Testis (tissue), 3 donors: Measurements from ENCODE around the gene RNF220. TPM values are rescaled to one million over a fixed set of nuclear protein-coding genes. Genes with fewer than 3 reads are reported as not detected.

Experiments used
- DNase-seq: peaks from one replicate; pipeline ENCODE4 v3.0.0-alpha.2; 2019
- H3K27ac ChIP-seq, 2 donors: fragments of 200-600 bp; sonication (generic); one replicate each; pipeline ENCODE4 v1.5.1; 2019
- H3K27me3 ChIP-seq: fragments of 200-600 bp; sonication (generic); one replicate; pipeline ENCODE4 v1.5.1; 2019
- H3K36me3 ChIP-seq: fragments of 200-600 bp; sonication (generic); one replicate; pipeline ENCODE4 v1.5.1; 2017; ENCODE audit warnings: low read depth; ENCODE audit errors: missing control alignments
- H3K4me1 ChIP-seq: fragments of 200-600 bp; sonication (generic); one replicate; pipeline ENCODE4 v1.5.1; 2019
- H3K4me3 ChIP-seq, 2 donors: fragments of 200-600 bp; sonication (generic); one replicate each; pipeline ENCODE4 v1.5.1; 2017 to 2019
- H3K9me3 ChIP-seq: fragments of 200-600 bp; sonication (generic); one replicate; pipeline ENCODE4 v1.5.1; 2017
- POLR2A ChIP-seq: fragments of 450-650 bp; IDR thresholded peaks from one replicate; pipeline ENCODE4 v1.6.1; 2017; ENCODE audit warnings: antibody characterized with exemption, mild to moderate bottlenecking, moderate library complexity
- WGBS, 2 donors: methylation state at CpG; one replicate each; pipeline ENCODE4 v1.1.5; 2018; 5-methylcytosine and 5-hydroxymethylcytosine counted together
- intact Hi-C: fragments of 100-400 bp; cut with DNase I; formaldehyde crosslinking; loops from one replicate; pipeline ENCODE4 v1.15.1; 2023; ENCODE audit warnings: low total_unique reads
- polyA plus RNA-seq: library from polyadenylated mRNA; stranded (reverse); fragments of 350-450 nt; fragmentation: Illumina TruSeq; extraction: RNeasy Lipid Tissue Mini Kit (QIAGEN cat#74804); gene quantifications from one replicate; pipeline ENCODE4 v1.2.3, GENCODE V29; 2014; ENCODE audit warnings: low read depth, low replicate concordance; ENCODE audit not compliant: insufficient read depth
- total RNA-seq, 2 donors: library from RNA; depleted of rRNA; stranded (reverse); fragments of >200 nt; gene quantifications; one replicate each; pipeline ENCODE4 v1.2.3, GENCODE V29; 2016
- TF ChIP-seq, protein P1 (sequence below), 3 experiments: fragments of 450-650 bp in 2 of 3; fragments of 200-600 bp in 1 of 3; sonication (generic) in 1 of 3; IDR thresholded peaks; one replicate each; pipeline ENCODE4 v1.5.1; 2016 to 2019; ENCODE audit warnings: antibody characterized with exemption in 3 of 3, mild to moderate bottlenecking in 2 of 3, moderate library complexity in 1 of 3

RNF220 gene
- total and polyA plus RNA-seq, 3 donors from 2014 or later = 99.3 to 148 (median 126) TPM

GRCh38 chr1:44471911-44472453 is 66.9 kb downstream of the RNF220 start:
- WGBS, 2 donors = 63 to 88% methylated on average over 2 of the region's 2 CpGs
- TF ChIP-seq, protein P1, sequence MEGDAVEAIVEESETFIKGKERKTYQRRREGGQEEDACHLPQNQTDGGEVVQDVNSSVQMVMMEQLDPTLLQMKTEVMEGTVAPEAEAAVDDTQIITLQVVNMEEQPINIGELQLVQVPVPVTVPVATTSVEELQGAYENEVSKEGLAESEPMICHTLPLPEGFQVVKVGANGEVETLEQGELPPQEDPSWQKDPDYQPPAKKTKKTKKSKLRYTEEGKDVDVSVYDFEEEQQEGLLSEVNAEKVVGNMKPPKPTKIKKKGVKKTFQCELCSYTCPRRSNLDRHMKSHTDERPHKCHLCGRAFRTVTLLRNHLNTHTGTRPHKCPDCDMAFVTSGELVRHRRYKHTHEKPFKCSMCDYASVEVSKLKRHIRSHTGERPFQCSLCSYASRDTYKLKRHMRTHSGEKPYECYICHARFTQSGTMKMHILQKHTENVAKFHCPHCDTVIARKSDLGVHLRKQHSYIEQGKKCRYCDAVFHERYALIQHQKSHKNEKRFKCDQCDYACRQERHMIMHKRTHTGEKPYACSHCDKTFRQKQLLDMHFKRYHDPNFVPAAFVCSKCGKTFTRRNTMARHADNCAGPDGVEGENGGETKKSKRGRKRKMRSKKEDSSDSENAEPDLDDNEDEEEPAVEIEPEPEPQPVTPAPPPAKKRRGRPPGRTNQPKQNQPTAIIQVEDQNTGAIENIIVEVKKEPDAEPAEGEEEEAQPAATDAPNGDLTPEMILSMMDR (IDR thresholded peaks at IDR 0.05) = no peak
- no peak for TF ChIP-seq POLR2A
- no peaks in the 10 kb centered on the region for H3K36me3 ChIP-seq
- H3K27ac ChIP-seq = no peak overlapping the region
- intact Hi-C loops = no loop called here
- no peaks in the 10 kb centered on the region for H3K9me3 ChIP-seq
- no peak for DNase-seq
- H3K4me1 ChIP-seq = no peaks in the 10 kb centered on the region
- no peak overlapping the region for H3K4me3 ChIP-seq
- no peaks in the 10 kb centered on the region for H3K27me3 ChIP-seq

DNA sequence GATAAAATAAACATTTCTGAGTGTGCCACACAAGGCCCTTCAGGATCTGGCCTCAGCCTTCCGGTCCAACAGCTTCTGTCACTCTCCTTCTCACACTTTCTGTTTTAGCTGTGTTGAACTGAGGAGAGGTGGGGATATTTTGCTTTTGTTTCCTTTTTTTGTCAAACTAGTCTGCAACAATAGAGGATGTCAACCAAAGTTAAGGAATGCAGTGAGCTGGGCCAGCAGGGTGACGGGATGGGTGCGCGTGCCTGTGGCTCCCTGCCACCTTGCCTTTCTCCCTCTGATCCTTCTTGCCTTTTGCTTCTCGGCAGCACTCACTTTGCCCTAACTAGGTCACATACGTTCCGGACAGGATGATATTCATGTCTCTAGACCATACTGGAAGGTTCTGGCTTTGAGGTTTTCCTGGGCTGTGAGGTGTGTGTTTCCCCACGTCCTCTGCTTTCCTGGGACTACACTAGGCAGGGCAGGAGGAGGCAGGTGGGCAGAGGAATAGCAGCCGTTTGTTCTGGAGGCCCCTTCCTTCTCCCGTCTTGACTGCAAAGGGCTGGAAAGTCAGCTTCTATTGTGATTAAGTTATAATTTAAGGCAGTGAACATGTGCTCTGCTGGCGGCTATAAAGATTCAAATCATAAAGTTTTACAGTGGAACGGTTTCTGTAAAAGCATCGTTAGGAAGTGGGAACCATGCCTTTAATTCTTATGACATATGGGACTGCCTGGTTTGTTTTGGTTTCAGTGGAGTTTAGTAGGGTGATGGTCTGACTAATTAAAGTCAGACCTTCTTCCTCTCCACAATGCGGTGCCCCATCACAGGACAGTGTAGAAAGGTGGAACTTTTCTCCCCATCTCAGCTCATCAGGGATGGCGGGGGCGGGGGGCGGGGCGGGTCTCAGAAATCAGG is 67.8 kb downstream of the RNF220 start:
- no peak overlapping the region for H3K27ac ChIP-seq
- no peak overlapping the region for H3K4me3 ChIP-seq
- intact Hi-C loops = no loop called here
- 54 to 61% methylated on average over 18 of the region's 18 CpGs for WGBS, 2 donors
- no peaks in the 10 kb centered on the region for H3K27me3 ChIP-seq
- TF ChIP-seq POLR2A = no peak
- TF ChIP-seq, protein P1 (IDR thresholded peaks at IDR 0.05) = no peak
- no peaks in the 10 kb centered on the region for H3K4me1 ChIP-seq
- no peaks in the 10 kb centered on the region for H3K36me3 ChIP-seq
- H3K9me3 ChIP-seq = no peaks in the 10 kb centered on the region
- no peak for DNase-seq

GRCh38 chr1:44476891-44477290 is 71.8 kb downstream of the RNF220 start:
- TF ChIP-seq, protein P1 (IDR thresholded peaks at IDR 0.05) = no peak
- no peak for TF ChIP-seq POLR2A
- H3K4me1 ChIP-seq = no peaks in the 10 kb centered on the region
- H3K9me3 ChIP-seq = no peaks in the 10 kb centered on the region
- intact Hi-C loops = no loop called here
- no peaks in the 10 kb centered on the region for H3K36me3 ChIP-seq
- no peak overlapping the region for H3K4me3 ChIP-seq
- H3K27ac ChIP-seq = no peak overlapping the region
- no peaks in the 10 kb centered on the region for H3K27me3 ChIP-seq
- no peak for DNase-seq

- TF ChIP-seq, protein P1 (IDR thresholded peaks at IDR 0.05) = no peak
- no peak for TF ChIP-seq POLR2A
Observed at GRCh38 chr1:44481701-44482100, 76.6 kb downstream of the RNF220 start.

More at GRCh38 chr1:44481701-44482100, 76.6 kb downstream of the RNF220 start:
- intact Hi-C loops = no loop called here
- Histone ChIP-seq H3K27ac (no peak overlapping the region), H3K9me3 (no peaks in the 10 kb centered on the region), H3K4me1 (peaks cover 5% of the 10 kb centered on the region), H3K27me3 (no peaks in the 10 kb centered on the region), H3K4me3 (no peak overlapping the region), H3K36me3 (no peaks in the 10 kb centered on the region)
- 52 to 86% methylated on average over 2 of the region's 2 CpGs for WGBS, 2 donors
- DNase-seq = no peak
